ENCODE data around the gene SNX14. TPM values are rescaled to one million over a fixed set of nuclear protein-coding genes. Genes with fewer than 3 reads are reported as not detected.

Gene SNX14
- total RNA-seq, 1 experiment from 2014 or later = 119 TPM

DNA sequence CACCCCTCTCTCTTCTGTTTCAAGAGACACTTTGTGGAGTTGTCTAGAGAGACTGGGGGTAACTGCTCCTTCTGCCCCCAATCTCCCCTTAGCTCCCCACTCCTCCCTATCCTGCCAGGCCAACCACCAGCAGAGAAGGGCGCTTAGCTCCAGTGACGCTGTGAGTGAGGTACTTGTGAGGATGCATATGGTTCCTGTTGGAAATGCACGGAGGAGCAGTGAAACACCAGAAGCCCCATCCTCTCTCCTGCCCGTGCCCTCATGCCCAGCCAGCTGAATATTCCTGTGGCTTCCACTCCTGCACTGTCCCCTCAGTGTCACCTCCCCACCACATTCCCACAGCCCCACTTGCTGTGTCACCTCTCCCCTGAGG, 131.9 kb downstream of the SNX14 start:
- intact Hi-C loops (cut with micrococcal nuclease; ENCODE audit: unreplicated experiment) = loop anchor here (10.0 kb wide), 1 partner anchor 57 kb away; no protein-coding TSS in a partner anchor
- no peaks in the 10 kb centered on the region for H3K27me3 ChIP-seq (ENCODE audit: control insufficient read depth, insufficient read depth, low read length)
- no TSS peak for BruUV-seq (replicated peaks)
- ATAC-seq (no peak), DNase-seq (ENCODE audit: low read depth, low spot score) (no peak)
- TF ChIP-seq, protein P1, sequence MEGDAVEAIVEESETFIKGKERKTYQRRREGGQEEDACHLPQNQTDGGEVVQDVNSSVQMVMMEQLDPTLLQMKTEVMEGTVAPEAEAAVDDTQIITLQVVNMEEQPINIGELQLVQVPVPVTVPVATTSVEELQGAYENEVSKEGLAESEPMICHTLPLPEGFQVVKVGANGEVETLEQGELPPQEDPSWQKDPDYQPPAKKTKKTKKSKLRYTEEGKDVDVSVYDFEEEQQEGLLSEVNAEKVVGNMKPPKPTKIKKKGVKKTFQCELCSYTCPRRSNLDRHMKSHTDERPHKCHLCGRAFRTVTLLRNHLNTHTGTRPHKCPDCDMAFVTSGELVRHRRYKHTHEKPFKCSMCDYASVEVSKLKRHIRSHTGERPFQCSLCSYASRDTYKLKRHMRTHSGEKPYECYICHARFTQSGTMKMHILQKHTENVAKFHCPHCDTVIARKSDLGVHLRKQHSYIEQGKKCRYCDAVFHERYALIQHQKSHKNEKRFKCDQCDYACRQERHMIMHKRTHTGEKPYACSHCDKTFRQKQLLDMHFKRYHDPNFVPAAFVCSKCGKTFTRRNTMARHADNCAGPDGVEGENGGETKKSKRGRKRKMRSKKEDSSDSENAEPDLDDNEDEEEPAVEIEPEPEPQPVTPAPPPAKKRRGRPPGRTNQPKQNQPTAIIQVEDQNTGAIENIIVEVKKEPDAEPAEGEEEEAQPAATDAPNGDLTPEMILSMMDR (IDR thresholded peaks at IDR 0.05) = no peak
- TF ChIP-seq TCF7L2 (IDR thresholded peaks at IDR 0.05; ENCODE audit: low read depth, low read length) (no peak), SIN3A (IDR thresholded peaks at IDR 0.05; ENCODE audit: borderline replicate concordance, insufficient read depth, low read depth, low read length) (no peak), POLR2AphosphoS5 (IDR thresholded peaks at IDR 0.05; ENCODE audit: low read depth, low read length) (no peak)
- TF ChIP-seq, protein P2, sequence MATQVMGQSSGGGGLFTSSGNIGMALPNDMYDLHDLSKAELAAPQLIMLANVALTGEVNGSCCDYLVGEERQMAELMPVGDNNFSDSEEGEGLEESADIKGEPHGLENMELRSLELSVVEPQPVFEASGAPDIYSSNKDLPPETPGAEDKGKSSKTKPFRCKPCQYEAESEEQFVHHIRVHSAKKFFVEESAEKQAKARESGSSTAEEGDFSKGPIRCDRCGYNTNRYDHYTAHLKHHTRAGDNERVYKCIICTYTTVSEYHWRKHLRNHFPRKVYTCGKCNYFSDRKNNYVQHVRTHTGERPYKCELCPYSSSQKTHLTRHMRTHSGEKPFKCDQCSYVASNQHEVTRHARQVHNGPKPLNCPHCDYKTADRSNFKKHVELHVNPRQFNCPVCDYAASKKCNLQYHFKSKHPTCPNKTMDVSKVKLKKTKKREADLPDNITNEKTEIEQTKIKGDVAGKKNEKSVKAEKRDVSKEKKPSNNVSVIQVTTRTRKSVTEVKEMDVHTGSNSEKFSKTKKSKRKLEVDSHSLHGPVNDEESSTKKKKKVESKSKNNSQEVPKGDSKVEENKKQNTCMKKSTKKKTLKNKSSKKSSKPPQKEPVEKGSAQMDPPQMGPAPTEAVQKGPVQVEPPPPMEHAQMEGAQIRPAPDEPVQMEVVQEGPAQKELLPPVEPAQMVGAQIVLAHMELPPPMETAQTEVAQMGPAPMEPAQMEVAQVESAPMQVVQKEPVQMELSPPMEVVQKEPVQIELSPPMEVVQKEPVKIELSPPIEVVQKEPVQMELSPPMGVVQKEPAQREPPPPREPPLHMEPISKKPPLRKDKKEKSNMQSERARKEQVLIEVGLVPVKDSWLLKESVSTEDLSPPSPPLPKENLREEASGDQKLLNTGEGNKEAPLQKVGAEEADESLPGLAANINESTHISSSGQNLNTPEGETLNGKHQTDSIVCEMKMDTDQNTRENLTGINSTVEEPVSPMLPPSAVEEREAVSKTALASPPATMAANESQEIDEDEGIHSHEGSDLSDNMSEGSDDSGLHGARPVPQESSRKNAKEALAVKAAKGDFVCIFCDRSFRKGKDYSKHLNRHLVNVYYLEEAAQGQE (IDR thresholded peaks at IDR 0.05; ENCODE audit: insufficient read depth in 1 of 2, low read depth in 2 of 2, low read length in 1 of 2) = no peak
- H3K27ac ChIP-seq (ENCODE audit: low read length) = peak overlapping the region; percentile 79
- ChIA-PET POLR2A (no interaction called here), CTCF (interaction anchor here (0.6 to 1.0 kb wide), 2 partner anchors 21 to 90 kb away, joined by 4 to 8 read pairs; no protein-coding TSS in a partner anchor)
- H3K36me3 ChIP-seq (ENCODE audit: control insufficient read depth, insufficient read depth, low read length) = no peaks in the 10 kb centered on the region
- H3K4me3 ChIP-seq (ENCODE audit: low read depth in 2 of 2, low read length in 2 of 2) = no peak overlapping the region
- H3K4me1 ChIP-seq (ENCODE audit: control insufficient read depth, insufficient read depth, low read length) = peaks cover 94% of the 10 kb centered on the region
- in situ Hi-C loops (cut with HindIII; ENCODE audit: low pct_unique_long_range_greater_than_20kb, low sequenced_read_pairs) = no loop called here
- no peaks in the 10 kb centered on the region for H3K9me3 ChIP-seq (ENCODE audit: control insufficient read depth, insufficient read depth, low read depth, low read length)

DNA sequence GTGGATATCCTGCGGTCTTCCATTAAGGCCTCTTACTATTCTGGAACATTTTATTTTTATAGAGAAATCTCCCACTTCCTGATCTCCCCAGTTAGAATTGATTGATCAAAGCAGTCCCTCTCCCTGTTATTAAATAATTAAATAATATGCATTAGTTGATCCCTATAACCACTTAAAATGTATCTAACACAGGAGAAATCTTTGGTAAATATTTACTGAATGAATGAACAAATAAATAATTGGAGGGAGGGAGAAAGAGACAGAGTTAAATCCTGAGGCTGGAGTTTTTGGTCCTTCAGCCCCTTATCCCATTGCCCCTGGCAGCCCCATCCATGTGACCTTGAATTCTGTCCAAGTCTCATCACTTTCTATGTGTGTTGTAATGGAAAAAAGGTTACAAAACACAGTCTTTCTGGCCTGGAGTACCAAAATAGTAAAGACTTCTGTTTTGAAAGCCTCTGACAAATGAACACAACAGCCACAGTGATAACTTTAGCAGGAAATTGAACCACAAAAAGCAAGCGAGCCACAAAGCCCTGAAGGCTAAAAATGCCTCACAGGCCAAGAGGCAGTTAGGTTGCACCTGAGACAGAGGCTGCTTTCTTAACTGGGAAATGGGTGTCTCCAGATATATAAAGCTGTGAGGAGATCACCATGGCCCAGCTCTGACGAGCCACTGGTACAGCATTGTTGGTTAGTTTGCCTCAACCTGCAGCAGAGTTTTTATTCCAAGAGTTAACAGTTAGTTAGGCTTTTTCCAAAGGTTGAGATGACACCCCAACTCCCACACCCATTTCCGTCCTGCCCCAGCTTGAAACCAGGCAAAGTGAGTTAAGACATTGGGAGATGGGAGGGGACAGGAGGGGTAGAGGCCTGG, 132.5 kb downstream of the SNX14 start:
- no peak for ATAC-seq
- no peak overlapping the region for H3K4me3 ChIP-seq (ENCODE audit: low read depth in 2 of 2, low read length in 2 of 2)
- peak overlapping the region; percentile 79 for H3K27ac ChIP-seq (ENCODE audit: low read length)
- H3K4me1 ChIP-seq (ENCODE audit: control insufficient read depth, insufficient read depth, low read length) = peaks cover 95% of the 10 kb centered on the region
- BruUV-seq (replicated peaks) = no TSS peak
- H3K36me3 ChIP-seq (ENCODE audit: control insufficient read depth, insufficient read depth, low read length) = no peaks in the 10 kb centered on the region
- POLR2A ChIA-PET = no interaction called here
- CTCF ChIA-PET = interaction anchor here (0.6 kb wide), 1 partner anchor 90 kb away, joined by 8 read pairs; no protein-coding TSS in a partner anchor
- DNase-seq (ENCODE audit: low read depth, low spot score) = no peak
- H3K9me3 ChIP-seq (ENCODE audit: control insufficient read depth, insufficient read depth, low read depth, low read length) = no peaks in the 10 kb centered on the region
- in situ Hi-C loops (cut with HindIII; ENCODE audit: low pct_unique_long_range_greater_than_20kb, low sequenced_read_pairs) = no loop called here
- intact Hi-C loops (cut with micrococcal nuclease; ENCODE audit: unreplicated experiment) = loop anchor here (10.0 kb wide), 1 partner anchor 56 kb away; no protein-coding TSS in a partner anchor
- H3K27me3 ChIP-seq (ENCODE audit: control insufficient read depth, insufficient read depth, low read length) = no peaks in the 10 kb centered on the region
- TF ChIP-seq, protein P2 (IDR thresholded peaks at IDR 0.05; ENCODE audit: insufficient read depth in 1 of 2, low read depth in 2 of 2, low read length in 1 of 2) = no peak
- TF ChIP-seq POLR2AphosphoS5 (IDR thresholded peaks at IDR 0.05; ENCODE audit: low read depth, low read length) (no peak), SIN3A (IDR thresholded peaks at IDR 0.05; ENCODE audit: borderline replicate concordance, insufficient read depth, low read depth, low read length) (no peak), TCF7L2 (IDR thresholded peaks at IDR 0.05; ENCODE audit: low read depth, low read length) (no peak)
- TF ChIP-seq, protein P1 (IDR thresholded peaks at IDR 0.05) = no peak

All from Panc1 (cell line).